K562 (cell line): ENCODE measurements around the gene SPATA13.
"Not testable (repeated sequence)": the region's sequence is repeated elsewhere in the genome, so short reads cannot be mapped to it uniquely, and the experiment has no call there.

ENCODE experiments used
- BACH1 ChIP-seq: fragments of 200-800 bp; sonication (Bioruptor generic); IDR thresholded peaks from 2 replicates; pipeline ENCODE4 v1.6.1; 2016; ENCODE audit warnings: missing genetic modification characterization, missing compliant biosample characterization
- BRD9 ChIP-seq: fragments of 450-650 bp; IDR thresholded peaks from 2 replicates; pipeline ENCODE4 v1.6.1; 2018; ENCODE audit warnings: low read depth; ENCODE audit not compliant: partially characterized antibody
- CXXC5 ChIP-seq: fragments of 250-450 bp; sonication (Bioruptor Pico); IDR thresholded peaks from 2 replicates; pipeline ENCODE4 v1.8.0; 2022; ENCODE audit warnings: inconsistent platforms, mild to moderate bottlenecking, moderate library complexity
- EP300 ChIP-seq: IDR thresholded peaks from 2 replicates; pipeline ENCODE4 v1.6.1; 2012; ENCODE audit warnings: low read length, improper control_type of control experiment
- ETV5 ChIP-seq: sonication (generic); formaldehyde crosslinking; IDR thresholded peaks from 2 replicates; pipeline ENCODE4 v1.4.0; 2020; ENCODE audit warnings: low read depth, mild to moderate bottlenecking, missing genetic modification reagents
- HDAC1 ChIP-seq, 2 experiments: fragments of 450-650 bp; IDR thresholded peaks; 2 replicates each; pipeline ENCODE4 v1.6.1; 2016 to 2017; ENCODE audit warnings: inconsistent platforms in 1 of 2, mild to moderate bottlenecking in 1 of 2, moderate library complexity in 1 of 2
- HEY1 ChIP-seq: fragments of 250-450 bp; sonication (Bioruptor Pico); IDR thresholded peaks from 2 replicates; pipeline ENCODE4 v1.5.0; 2020; ENCODE audit warnings: mild to moderate bottlenecking, moderate library complexity, borderline replicate concordance
- KLF16 ChIP-seq: IDR thresholded peaks from 2 replicates; pipeline ENCODE4 v1.6.1; 2016; ENCODE audit warnings: antibody characterized with exemption
- ZNF146 ChIP-seq: IDR thresholded peaks from one replicate; pipeline ENCODE4 v1.6.1; 2018; ENCODE audit warnings: missing compliant biosample characterization; ENCODE audit not compliant: unreplicated experiment
- ZNF253 ChIP-seq: fragments of 250-450 bp; sonication (Bioruptor Pico); conservative IDR thresholded peaks from 2 replicates; pipeline ENCODE4 v1.6.1; 2021; ENCODE audit warnings: mild to moderate bottlenecking
- TF ChIP-seq, protein P1 (sequence below): fragments of 450-650 bp; IDR thresholded peaks from 2 replicates; pipeline ENCODE4 v1.6.1; 2016; ENCODE audit warnings: low read depth
- TF ChIP-seq, protein P2 (sequence below): sonication (generic); formaldehyde crosslinking; IDR thresholded peaks from 2 replicates; pipeline ENCODE4 v1.8.0; 2023; ENCODE audit warnings: mild to moderate bottlenecking, missing genetic modification reagents

DNA sequence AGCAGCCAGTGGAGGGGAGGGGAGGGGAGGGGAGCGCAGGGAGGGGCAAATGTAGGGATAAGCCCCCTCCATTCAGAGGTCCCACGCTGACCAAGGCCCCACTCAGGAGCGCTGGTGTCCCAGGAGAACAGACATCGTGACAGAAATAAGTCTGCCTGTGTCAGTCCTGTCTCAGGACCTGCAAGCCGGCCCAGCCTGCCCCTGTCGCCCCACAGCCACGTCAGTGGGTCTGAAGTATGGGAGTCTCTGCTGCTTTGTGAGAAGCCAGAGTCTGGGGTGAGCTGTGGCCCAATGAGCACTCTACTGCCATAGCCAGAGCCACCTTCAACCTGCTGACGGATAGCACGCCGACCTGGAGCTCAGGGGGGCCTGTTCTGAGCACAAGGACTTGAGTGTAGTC, 157.3 kb downstream of the SPATA13 start:
- TF ChIP-seq ZNF253 (CRISPR knock-in tag); BACH1 (tag); HDAC1 (IDR thresholded peaks at IDR 0.05); KLF16; ETV5; EP300; BRD9; CXXC5 (CRISPR knock-in tag); ZNF146 (CRISPR knock-in tag); HEY1 (CRISPR knock-in tag): not testable (repeated sequence)
- TF ChIP-seq, protein P1, sequence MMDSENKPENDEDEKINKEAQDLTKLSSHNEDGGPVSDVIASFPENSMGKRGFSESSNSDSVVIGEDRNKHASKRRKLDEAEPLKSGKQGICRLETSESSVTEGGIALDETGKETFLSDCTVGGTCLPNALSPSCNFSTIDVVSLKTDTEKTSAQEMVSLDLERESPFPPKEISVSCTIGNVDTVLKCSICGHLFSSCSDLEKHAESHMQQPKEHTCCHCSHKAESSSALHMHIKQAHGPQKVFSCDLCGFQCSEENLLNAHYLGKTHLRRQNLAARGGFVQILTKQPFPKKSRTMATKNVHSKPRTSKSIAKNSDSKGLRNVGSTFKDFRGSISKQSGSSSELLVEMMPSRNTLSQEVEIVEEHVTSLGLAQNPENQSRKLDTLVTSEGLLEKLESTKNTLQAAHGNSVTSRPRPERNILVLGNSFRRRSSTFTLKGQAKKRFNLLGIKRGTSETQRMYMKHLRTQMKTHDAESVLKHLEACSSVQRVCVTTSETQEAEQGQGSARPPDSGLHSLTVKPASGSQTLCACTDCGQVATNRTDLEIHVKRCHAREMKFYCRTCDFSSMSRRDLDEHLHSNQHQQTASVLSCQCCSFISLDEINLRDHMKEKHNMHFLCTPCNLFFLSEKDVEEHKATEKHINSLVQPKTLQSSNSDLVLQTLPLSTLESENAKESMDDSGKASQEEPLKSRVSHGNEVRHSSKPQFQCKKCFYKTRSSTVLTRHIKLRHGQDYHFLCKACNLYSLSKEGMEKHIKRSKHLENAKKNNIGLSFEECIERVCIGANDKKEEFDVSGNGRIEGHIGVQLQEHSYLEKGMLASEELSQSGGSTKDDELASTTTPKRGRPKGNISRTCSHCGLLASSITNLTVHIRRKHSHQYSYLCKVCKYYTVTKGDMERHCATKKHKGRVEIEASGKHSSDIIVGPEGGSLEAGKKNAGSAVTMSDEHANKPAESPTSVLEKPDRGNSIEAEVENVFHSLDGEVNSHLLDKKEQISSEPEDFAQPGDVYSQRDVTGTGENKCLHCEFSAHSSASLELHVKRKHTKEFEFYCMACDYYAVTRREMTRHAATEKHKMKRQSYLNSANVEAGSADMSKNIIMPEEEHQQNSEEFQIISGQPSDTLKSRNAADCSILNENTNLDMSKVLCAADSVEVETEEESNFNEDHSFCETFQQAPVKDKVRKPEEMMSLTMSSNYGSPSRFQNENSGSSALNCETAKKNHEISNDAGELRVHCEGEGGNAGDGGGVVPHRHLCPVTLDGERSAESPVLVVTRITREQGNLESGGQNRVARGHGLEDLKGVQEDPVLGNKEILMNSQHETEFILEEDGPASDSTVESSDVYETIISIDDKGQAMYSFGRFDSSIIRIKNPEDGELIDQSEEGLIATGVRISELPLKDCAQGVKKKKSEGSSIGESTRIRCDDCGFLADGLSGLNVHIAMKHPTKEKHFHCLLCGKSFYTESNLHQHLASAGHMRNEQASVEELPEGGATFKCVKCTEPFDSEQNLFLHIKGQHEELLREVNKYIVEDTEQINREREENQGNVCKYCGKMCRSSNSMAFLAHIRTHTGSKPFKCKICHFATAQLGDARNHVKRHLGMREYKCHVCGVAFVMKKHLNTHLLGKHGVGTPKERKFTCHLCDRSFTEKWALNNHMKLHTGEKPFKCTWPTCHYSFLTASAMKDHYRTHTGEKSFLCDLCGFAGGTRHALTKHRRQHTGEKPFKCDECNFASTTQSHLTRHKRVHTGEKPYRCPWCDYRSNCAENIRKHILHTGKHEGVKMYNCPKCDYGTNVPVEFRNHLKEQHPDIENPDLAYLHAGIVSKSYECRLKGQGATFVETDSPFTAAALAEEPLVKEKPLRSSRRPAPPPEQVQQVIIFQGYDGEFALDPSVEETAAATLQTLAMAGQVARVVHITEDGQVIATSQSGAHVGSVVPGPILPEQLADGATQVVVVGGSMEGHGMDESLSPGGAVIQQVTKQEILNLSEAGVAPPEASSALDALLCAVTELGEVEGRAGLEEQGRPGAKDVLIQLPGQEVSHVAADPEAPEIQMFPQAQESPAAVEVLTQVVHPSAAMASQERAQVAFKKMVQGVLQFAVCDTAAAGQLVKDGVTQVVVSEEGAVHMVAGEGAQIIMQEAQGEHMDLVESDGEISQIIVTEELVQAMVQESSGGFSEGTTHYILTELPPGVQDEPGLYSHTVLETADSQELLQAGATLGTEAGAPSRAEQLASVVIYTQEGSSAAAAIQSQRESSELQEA, result not testable (repeated sequence)
- TF ChIP-seq, protein P2, sequence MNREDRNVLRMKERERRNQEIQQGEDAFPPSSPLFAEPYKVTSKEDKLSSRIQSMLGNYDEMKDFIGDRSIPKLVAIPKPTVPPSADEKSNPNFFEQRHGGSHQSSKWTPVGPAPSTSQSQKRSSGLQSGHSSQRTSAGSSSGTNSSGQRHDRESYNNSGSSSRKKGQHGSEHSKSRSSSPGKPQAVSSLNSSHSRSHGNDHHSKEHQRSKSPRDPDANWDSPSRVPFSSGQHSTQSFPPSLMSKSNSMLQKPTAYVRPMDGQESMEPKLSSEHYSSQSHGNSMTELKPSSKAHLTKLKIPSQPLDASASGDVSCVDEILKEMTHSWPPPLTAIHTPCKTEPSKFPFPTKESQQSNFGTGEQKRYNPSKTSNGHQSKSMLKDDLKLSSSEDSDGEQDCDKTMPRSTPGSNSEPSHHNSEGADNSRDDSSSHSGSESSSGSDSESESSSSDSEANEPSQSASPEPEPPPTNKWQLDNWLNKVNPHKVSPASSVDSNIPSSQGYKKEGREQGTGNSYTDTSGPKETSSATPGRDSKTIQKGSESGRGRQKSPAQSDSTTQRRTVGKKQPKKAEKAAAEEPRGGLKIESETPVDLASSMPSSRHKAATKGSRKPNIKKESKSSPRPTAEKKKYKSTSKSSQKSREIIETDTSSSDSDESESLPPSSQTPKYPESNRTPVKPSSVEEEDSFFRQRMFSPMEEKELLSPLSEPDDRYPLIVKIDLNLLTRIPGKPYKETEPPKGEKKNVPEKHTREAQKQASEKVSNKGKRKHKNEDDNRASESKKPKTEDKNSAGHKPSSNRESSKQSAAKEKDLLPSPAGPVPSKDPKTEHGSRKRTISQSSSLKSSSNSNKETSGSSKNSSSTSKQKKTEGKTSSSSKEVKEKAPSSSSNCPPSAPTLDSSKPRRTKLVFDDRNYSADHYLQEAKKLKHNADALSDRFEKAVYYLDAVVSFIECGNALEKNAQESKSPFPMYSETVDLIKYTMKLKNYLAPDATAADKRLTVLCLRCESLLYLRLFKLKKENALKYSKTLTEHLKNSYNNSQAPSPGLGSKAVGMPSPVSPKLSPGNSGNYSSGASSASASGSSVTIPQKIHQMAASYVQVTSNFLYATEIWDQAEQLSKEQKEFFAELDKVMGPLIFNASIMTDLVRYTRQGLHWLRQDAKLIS (CRISPR knock-in tag), result not testable (repeated sequence)
